Testis (tissue), 3 donors: ENCODE data around the gene TBC1D5. TPM values are rescaled to one million over a fixed set of nuclear protein-coding genes. Genes with fewer than 3 reads are reported as not detected.
"Not testable (repeated sequence)": the region's sequence is repeated elsewhere in the genome, so short reads cannot be mapped to it uniquely, and the experiment has no call there.

Experiments used
- DNase-seq: peaks from one replicate; pipeline ENCODE4 v3.0.0-alpha.2; 2019
- H3K27ac ChIP-seq, 2 donors: fragments of 200-600 bp; sonication (generic); one replicate each; pipeline ENCODE4 v1.5.1; 2019
- H3K27me3 ChIP-seq: fragments of 200-600 bp; sonication (generic); one replicate; pipeline ENCODE4 v1.5.1; 2019
- H3K36me3 ChIP-seq: fragments of 200-600 bp; sonication (generic); one replicate; pipeline ENCODE4 v1.5.1; 2017; ENCODE audit warnings: low read depth; ENCODE audit errors: missing control alignments
- H3K4me1 ChIP-seq: fragments of 200-600 bp; sonication (generic); one replicate; pipeline ENCODE4 v1.5.1; 2019
- H3K4me3 ChIP-seq, 2 donors: fragments of 200-600 bp; sonication (generic); one replicate each; pipeline ENCODE4 v1.5.1; 2017 to 2019
- H3K9me3 ChIP-seq: fragments of 200-600 bp; sonication (generic); one replicate; pipeline ENCODE4 v1.5.1; 2017
- POLR2A ChIP-seq: fragments of 450-650 bp; IDR thresholded peaks from one replicate; pipeline ENCODE4 v1.6.1; 2017; ENCODE audit warnings: antibody characterized with exemption, mild to moderate bottlenecking, moderate library complexity
- WGBS, 2 donors: methylation state at CpG; one replicate each; pipeline ENCODE4 v1.1.5; 2018; 5-methylcytosine and 5-hydroxymethylcytosine counted together
- intact Hi-C: fragments of 100-400 bp; cut with DNase I; formaldehyde crosslinking; loops from one replicate; pipeline ENCODE4 v1.15.1; 2023; ENCODE audit warnings: low total_unique reads
- polyA plus RNA-seq: library from polyadenylated mRNA; stranded (reverse); fragments of 350-450 nt; fragmentation: Illumina TruSeq; extraction: RNeasy Lipid Tissue Mini Kit (QIAGEN cat#74804); gene quantifications from one replicate; pipeline ENCODE4 v1.2.3, GENCODE V29; 2014; ENCODE audit warnings: low read depth, low replicate concordance; ENCODE audit not compliant: insufficient read depth
- total RNA-seq, 2 donors: library from RNA; depleted of rRNA; stranded (reverse); fragments of >200 nt; gene quantifications; one replicate each; pipeline ENCODE4 v1.2.3, GENCODE V29; 2016
- TF ChIP-seq, protein P1 (sequence below), 3 experiments: fragments of 450-650 bp in 2 of 3; fragments of 200-600 bp in 1 of 3; sonication (generic) in 1 of 3; IDR thresholded peaks; one replicate each; pipeline ENCODE4 v1.5.1; 2016 to 2019; ENCODE audit warnings: antibody characterized with exemption in 3 of 3, mild to moderate bottlenecking in 2 of 3, moderate library complexity in 1 of 3

Gene TBC1D5
- total and polyA plus RNA-seq, 3 donors from 2014 or later: 47.8 to 98.1 (median 95.4) TPM

- no peak overlapping the region for H3K27ac ChIP-seq
- no peak for TF ChIP-seq POLR2A
- TF ChIP-seq, protein P1, sequence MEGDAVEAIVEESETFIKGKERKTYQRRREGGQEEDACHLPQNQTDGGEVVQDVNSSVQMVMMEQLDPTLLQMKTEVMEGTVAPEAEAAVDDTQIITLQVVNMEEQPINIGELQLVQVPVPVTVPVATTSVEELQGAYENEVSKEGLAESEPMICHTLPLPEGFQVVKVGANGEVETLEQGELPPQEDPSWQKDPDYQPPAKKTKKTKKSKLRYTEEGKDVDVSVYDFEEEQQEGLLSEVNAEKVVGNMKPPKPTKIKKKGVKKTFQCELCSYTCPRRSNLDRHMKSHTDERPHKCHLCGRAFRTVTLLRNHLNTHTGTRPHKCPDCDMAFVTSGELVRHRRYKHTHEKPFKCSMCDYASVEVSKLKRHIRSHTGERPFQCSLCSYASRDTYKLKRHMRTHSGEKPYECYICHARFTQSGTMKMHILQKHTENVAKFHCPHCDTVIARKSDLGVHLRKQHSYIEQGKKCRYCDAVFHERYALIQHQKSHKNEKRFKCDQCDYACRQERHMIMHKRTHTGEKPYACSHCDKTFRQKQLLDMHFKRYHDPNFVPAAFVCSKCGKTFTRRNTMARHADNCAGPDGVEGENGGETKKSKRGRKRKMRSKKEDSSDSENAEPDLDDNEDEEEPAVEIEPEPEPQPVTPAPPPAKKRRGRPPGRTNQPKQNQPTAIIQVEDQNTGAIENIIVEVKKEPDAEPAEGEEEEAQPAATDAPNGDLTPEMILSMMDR (IDR thresholded peaks at IDR 0.05): no peak
- intact Hi-C loops: no loop called here
- 86 to 96% methylated on average over 3 of the region's 3 CpGs for WGBS, 2 donors
- no peak for DNase-seq
- H3K27me3 ChIP-seq: no peaks in the 10 kb centered on the region
- peaks cover 7% of the 10 kb centered on the region for H3K4me1 ChIP-seq
- H3K36me3 ChIP-seq: no peaks in the 10 kb centered on the region
- no peak overlapping the region for H3K4me3 ChIP-seq
- no peaks in the 10 kb centered on the region for H3K9me3 ChIP-seq
Measured at GRCh38 chr3:17129556-17129955, 612.9 kb downstream of the TBC1D5 start.

- 98 to 100% methylated on average over 2 to 3 of the region's 3 CpGs for WGBS, 2 donors
- H3K36me3 ChIP-seq, DNase-seq, H3K27ac ChIP-seq, intact Hi-C loops, H3K9me3 ChIP-seq, H3K27me3 ChIP-seq, H3K4me1 ChIP-seq, H3K4me3 ChIP-seq: not testable (repeated sequence)
Measured at GRCh38 chr3:17128671-17129070, 613.8 kb downstream of the TBC1D5 start.

GRCh38 chr3:17125738-17126442 is 616.5 kb downstream of the TBC1D5 start:
- H3K27ac ChIP-seq: no peak overlapping the region
- H3K9me3 ChIP-seq: no peaks in the 10 kb centered on the region
- no peaks in the 10 kb centered on the region for H3K27me3 ChIP-seq
- 76 to 82% methylated on average over 2 of the region's 2 CpGs for WGBS, 2 donors
- no peaks in the 10 kb centered on the region for H3K36me3 ChIP-seq
- no peak for DNase-seq
- no peak overlapping the region for H3K4me3 ChIP-seq
- H3K4me1 ChIP-seq: no peaks in the 10 kb centered on the region
- intact Hi-C loops: no loop called here
- TF ChIP-seq, protein P1 (IDR thresholded peaks at IDR 0.05): no peak
- no peak for TF ChIP-seq POLR2A

- no peak overlapping the region for H3K27ac ChIP-seq
- no peak for DNase-seq
- H3K27me3 ChIP-seq: no peaks in the 10 kb centered on the region
- H3K36me3 ChIP-seq: no peaks in the 10 kb centered on the region
- WGBS, 2 donors: 91 to 93% methylated on average over 3 of the region's 3 CpGs
- TF ChIP-seq POLR2A: no peak
- TF ChIP-seq, protein P1 (IDR thresholded peaks at IDR 0.05): no peak
- intact Hi-C loops: no loop called here
- H3K9me3 ChIP-seq: no peaks in the 10 kb centered on the region
- no peaks in the 10 kb centered on the region for H3K4me1 ChIP-seq
- no peak overlapping the region for H3K4me3 ChIP-seq
Measured at GRCh38 chr3:17122758-17123157, 619.7 kb downstream of the TBC1D5 start.

DNA sequence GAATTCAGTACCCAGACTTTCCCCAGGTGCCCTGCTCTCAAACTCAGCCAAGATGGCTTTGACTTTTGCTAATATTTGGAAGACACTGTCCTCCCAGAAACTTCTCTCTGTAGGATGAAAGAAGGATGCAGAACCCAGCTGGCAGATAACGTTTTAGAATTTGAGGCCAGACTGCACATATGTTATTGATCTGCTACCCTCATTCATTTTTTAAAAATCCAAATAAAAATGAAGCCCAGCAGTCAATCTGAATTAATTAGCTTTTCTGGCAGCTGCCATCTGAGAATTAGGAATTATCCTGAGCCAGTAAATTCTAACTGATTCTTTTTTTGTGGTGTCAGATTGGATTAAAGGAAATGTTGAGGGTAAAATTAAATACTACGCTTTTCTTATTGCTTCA is 621.1 kb downstream of the TBC1D5 start:
- Histone ChIP-seq H3K4me3 (no peak overlapping the region), H3K27me3 (no peaks in the 10 kb centered on the region), H3K27ac (no peak overlapping the region), H3K4me1 (no peaks in the 10 kb centered on the region), H3K9me3 (no peaks in the 10 kb centered on the region), H3K36me3 (no peaks in the 10 kb centered on the region)
- WGBS, 2 donors: 86 to 90% methylated on average over 2 of the region's 2 CpGs
- intact Hi-C loops: no loop called here
- DNase-seq: no peak
- TF ChIP-seq, protein P1 (IDR thresholded peaks at IDR 0.05): no peak
- no peak for TF ChIP-seq POLR2A
